DOHH2 (cell line): Measurements from ENCODE around the gene DEFB127.
A peak's percentile ranks its signal among the peaks of the same experiment; 100 is the strongest.

Source experiments
- H3F3A ChIP-seq: fragments of 200-600 bp; sonication (generic), shearing (Covaris generic); 2 replicates; pipeline ENCODE4 v1.6.0; 2016; ENCODE audit warnings: antibody characterized with exemption, mild to moderate bottlenecking; ENCODE audit not compliant: control insufficient read depth, insufficient read depth
- H3K27ac ChIP-seq: fragments of 200-600 bp; sonication (generic); 2 replicates; pipeline ENCODE4 v1.5.1; 2014; ENCODE audit warnings: low read depth, mild to moderate bottlenecking, low read length, moderate library complexity
- H3K27me3 ChIP-seq: fragments of 200-600 bp; sonication (generic); 2 replicates; pipeline ENCODE4 v1.6.1; 2014; ENCODE audit warnings: mild to moderate bottlenecking, low read length, mixed read lengths; ENCODE audit not compliant: control insufficient read depth
- H3K36me3 ChIP-seq: fragments of 200-600 bp; sonication (generic); 2 replicates; pipeline ENCODE4 v1.6.1; 2014; ENCODE audit warnings: mild to moderate bottlenecking, low read length, moderate library complexity, mixed read lengths; ENCODE audit not compliant: control insufficient read depth
- H3K4me1 ChIP-seq: fragments of 200-600 bp; sonication (generic); 2 replicates; pipeline ENCODE4 v1.6.1; 2014; ENCODE audit warnings: mild to moderate bottlenecking, low read length, mixed read lengths; ENCODE audit not compliant: control insufficient read depth
- H3K4me2 ChIP-seq: fragments of 200-600 bp; sonication (generic); 2 replicates; pipeline ENCODE4 v1.6.0; 2014; ENCODE audit warnings: mild to moderate bottlenecking, low read length, moderate library complexity
- H3K4me3 ChIP-seq: fragments of 200-600 bp; sonication (generic); 2 replicates; pipeline ENCODE4 v1.5.1; 2014; ENCODE audit warnings: mild to moderate bottlenecking, low read length, mixed read lengths
- H3K79me2 ChIP-seq: fragments of 200-600 bp; sonication (generic); 2 replicates; pipeline ENCODE4 v1.6.1; 2014; ENCODE audit warnings: mild to moderate bottlenecking, low read length, mixed read lengths; ENCODE audit not compliant: control insufficient read depth
- H3K9me2 ChIP-seq: fragments of 200-600 bp; sonication (generic); replicated peaks from 2 replicates; pipeline ENCODE4 v1.6.1; 2014; ENCODE audit warnings: mild to moderate bottlenecking, low read length, mixed read lengths; ENCODE audit not compliant: control insufficient read depth
- H3K9me3 ChIP-seq: fragments of 200-600 bp; sonication (generic); 2 replicates; pipeline ENCODE4 v1.6.1; 2014; ENCODE audit warnings: antibody characterized with exemption, low read length, mixed read lengths; ENCODE audit not compliant: control insufficient read depth, insufficient read depth
- H4K20me1 ChIP-seq: fragments of 200-600 bp; sonication (generic); 2 replicates; pipeline ENCODE4 v1.6.0; 2014; ENCODE audit warnings: low read depth, mild to moderate bottlenecking, antibody characterized with exemption, low read length, moderate library complexity; ENCODE audit not compliant: control insufficient read depth, insufficient read depth
- CTCF ChIP-seq: fragments of 200-600 bp; sonication (generic); IDR thresholded peaks from one replicate; pipeline ENCODE4 v1.5.1; 2014; ENCODE audit warnings: antibody characterized with exemption, mild to moderate bottlenecking, low read depth, low read length; ENCODE audit not compliant: poor library complexity, severe bottlenecking
- EZH2phosphoT487 ChIP-seq: fragments of 200-600 bp; sonication (generic); IDR thresholded peaks from 2 replicates; pipeline ENCODE4 v1.6.1; 2017; ENCODE audit warnings: borderline replicate concordance, mild to moderate bottlenecking, antibody characterized with exemption, low read length, moderate library complexity, mixed read lengths

The DEFB127 gene

DNA sequence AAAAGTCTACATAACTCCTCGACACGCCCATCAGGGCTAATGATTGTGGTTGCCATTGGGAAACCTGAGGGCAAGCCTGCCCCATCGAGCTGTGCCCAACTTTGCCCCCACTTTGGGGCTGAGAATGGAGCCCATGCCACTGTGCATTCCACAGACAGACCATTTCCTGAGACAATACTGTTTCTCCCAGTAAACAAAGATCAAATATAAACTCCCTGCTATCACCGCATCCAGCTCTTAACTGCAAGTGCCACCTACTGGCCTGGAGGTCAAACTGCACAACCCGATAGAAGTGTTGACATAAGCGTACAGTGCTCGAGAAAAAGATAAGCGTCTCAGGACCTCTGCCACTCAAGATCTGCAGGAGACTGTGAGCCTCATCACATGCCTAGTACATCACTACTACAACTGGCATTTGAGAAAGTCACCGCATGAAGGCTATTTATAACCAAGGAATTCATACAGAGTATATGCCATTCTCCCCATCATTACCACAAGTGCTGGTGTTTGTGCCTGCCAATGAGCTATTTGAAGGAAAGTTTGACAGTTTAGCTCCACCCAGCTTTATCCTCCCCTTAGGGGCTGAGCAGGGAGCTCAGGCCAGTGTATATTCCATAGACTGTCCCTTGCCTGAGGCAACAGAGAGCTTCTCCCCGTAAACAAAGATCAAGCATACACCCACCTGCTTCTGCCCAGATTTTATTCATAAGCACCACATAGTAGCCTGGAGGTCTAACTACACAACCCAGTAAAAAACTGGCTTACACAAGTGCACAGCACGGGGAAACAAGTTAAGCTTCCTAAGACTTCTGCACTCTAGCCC lies 19.4 kb upstream of the DEFB127 start:
- Histone ChIP-seq H3K9me3 (no peaks in the 10 kb centered on the region; the same call in 1 of the 2 replicates), H3F3A (no peaks in the 10 kb centered on the region), H3K36me3 (no peaks in the 10 kb centered on the region), H3K4me3 (peak overlapping the region; percentile 10), H3K4me1 (no peaks in the 10 kb centered on the region), H3K79me2 (no peaks in the 10 kb centered on the region), H3K27me3 (peaks cover 8% of the 10 kb centered on the region), H3K4me2 (peak overlapping the region; percentile 28), H3K9me2 (no peaks in the 10 kb centered on the region), H3K27ac (no peak overlapping the region), H4K20me1 (no peaks in the 10 kb centered on the region)
- TF ChIP-seq EZH2phosphoT487 = no peak
- peak; percentile 76 for TF ChIP-seq CTCF

DNA sequence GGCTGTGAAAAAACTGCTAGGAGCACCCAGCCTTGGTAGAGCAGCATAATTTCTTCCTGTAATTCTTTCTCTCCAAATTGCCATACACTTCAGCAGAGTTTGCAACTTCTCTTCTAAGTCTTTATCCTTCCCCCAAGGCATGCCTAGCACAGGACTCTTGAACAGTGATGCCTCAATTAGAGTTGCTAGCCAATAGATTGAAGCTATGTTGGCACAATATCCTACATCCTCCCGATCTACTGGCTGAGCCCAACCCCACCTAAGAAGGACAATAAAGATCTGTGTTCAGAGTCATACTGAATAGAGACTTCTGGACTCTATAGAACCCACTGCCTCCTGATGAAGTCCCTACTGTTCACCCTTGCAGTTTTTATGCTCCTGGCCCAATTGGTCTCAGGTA lies 15.0 kb upstream of the DEFB127 start, which contains the start of gene DEFB126:
Gene DEFB126 (plus strand): TSS at position 301 of the 400 bp plus-strand sequence. CDS start 39 bp downstream, at position 340.
- no peaks in the 10 kb centered on the region for H3K9me2 ChIP-seq
- H3K36me3 ChIP-seq = no peaks in the 10 kb centered on the region
- no peaks in the 10 kb centered on the region for H3K4me1 ChIP-seq
- no peak within 1 kb of the TSS for H3K27ac ChIP-seq
- no peaks in the 10 kb centered on the region; the same call in 1 of the 2 replicates for H3K9me3 ChIP-seq
- H3K4me3 ChIP-seq = no peak within 1 kb of the TSS
- no peak for TF ChIP-seq CTCF
- TF ChIP-seq EZH2phosphoT487 = no peak
- H3K4me2 ChIP-seq = no peak within 1 kb of the TSS
- H3K79me2 ChIP-seq = no peaks in the 10 kb centered on the region
- peaks cover 19% of the 10 kb centered on the region for H3K27me3 ChIP-seq
- H3F3A ChIP-seq = no peaks in the 10 kb centered on the region
- no peaks in the 10 kb centered on the region for H4K20me1 ChIP-seq

DNA sequence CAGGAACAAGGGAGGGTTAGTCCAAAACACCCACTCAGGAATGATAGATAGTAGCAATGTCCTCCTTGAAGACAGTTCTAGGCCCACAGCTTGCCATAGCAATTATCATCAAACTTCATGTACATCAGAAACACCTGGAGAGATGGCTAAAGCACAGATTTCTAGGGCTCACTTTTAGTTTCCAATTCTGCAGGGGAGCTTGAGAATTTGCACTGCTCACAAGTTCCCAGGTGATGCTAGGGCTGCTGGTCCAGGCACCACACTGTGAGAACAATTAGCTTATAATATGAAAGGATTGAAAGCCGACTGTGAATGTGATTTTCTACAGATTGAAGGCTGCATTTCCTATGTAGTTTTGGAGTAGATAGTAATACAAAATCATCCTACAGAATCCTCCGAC lies 11.4 kb upstream of the DEFB127 start:
- Histone ChIP-seq H3K27ac (no peak overlapping the region), H3K79me2 (no peaks in the 10 kb centered on the region), H3K9me2 (no peaks in the 10 kb centered on the region), H3K27me3 (peaks cover 17% of the 10 kb centered on the region), H3F3A (no peaks in the 10 kb centered on the region), H3K4me2 (no peak overlapping the region), H3K4me3 (no peak overlapping the region), H3K36me3 (no peaks in the 10 kb centered on the region), H3K9me3 (no peaks in the 10 kb centered on the region), H4K20me1 (no peaks in the 10 kb centered on the region), H3K4me1 (no peaks in the 10 kb centered on the region)
- TF ChIP-seq CTCF (no peak), EZH2phosphoT487 (no peak)
